H9 (cell line): Measurements from ENCODE around the gene TPM4. TPM values are rescaled to one million over a fixed set of nuclear protein-coding genes. Genes with fewer than 3 reads are reported as not detected.

Experiments
- DNase-seq: peaks from one replicate; pipeline ENCODE4 v3.0.0-alpha.2; 2017
- H2AFZ ChIP-seq: one replicate; pipeline ENCODE4 v1.6.1; 2013; ENCODE audit warnings: mild to moderate bottlenecking, low read length, control low read depth, moderate library complexity
- H2AK5ac ChIP-seq: 2 replicates; pipeline ENCODE4 v1.6.1; 2013; ENCODE audit warnings: low read length, control low read depth, mixed read lengths; ENCODE audit not compliant: insufficient read length
- H2BK120ac ChIP-seq: one replicate; pipeline ENCODE4 v1.6.1; 2013; ENCODE audit warnings: low read depth, mild to moderate bottlenecking, low read length, control low read depth, inconsistent platforms; ENCODE audit not compliant: poor library complexity, severe bottlenecking
- H2BK12ac ChIP-seq: 2 replicates; pipeline ENCODE4 v1.6.1; 2013; ENCODE audit warnings: low read length, control low read depth, mixed read lengths, low read depth; ENCODE audit not compliant: insufficient read length
- H2BK15ac ChIP-seq: 2 replicates; pipeline ENCODE4 v1.6.1; 2013; ENCODE audit warnings: low read depth, low read length, control low read depth
- H2BK20ac ChIP-seq: one replicate; pipeline ENCODE4 v1.6.1; 2013; ENCODE audit warnings: low read depth, mild to moderate bottlenecking, low read length, control low read depth, inconsistent platforms; ENCODE audit not compliant: poor library complexity, severe bottlenecking
- H2BK5ac ChIP-seq: 2 replicates; pipeline ENCODE4 v1.6.1; 2013; ENCODE audit warnings: low read length, control low read depth, mixed read lengths; ENCODE audit not compliant: insufficient read length
- H3K14ac ChIP-seq: 2 replicates; pipeline ENCODE4 v1.6.1; 2013; ENCODE audit warnings: low read length, control low read depth; ENCODE audit not compliant: insufficient read depth
- H3K18ac ChIP-seq: 2 replicates; pipeline ENCODE4 v1.6.1; 2013; ENCODE audit warnings: low read depth, mild to moderate bottlenecking, mixed read lengths, low read length, control low read depth; ENCODE audit not compliant: insufficient read length
- H3K23ac ChIP-seq: 2 replicates; pipeline ENCODE4 v1.6.1; 2013; ENCODE audit warnings: low read length, control low read depth, mixed read lengths, low read depth; ENCODE audit not compliant: insufficient read length
- H3K23me2 ChIP-seq: 2 replicates; pipeline ENCODE4 v1.6.1; 2013; ENCODE audit warnings: low read depth, mild to moderate bottlenecking, mixed read lengths, low read length, control low read depth; ENCODE audit not compliant: insufficient read length, poor library complexity, severe bottlenecking
- H3K27ac ChIP-seq: 2 replicates; pipeline ENCODE4 v1.5.1; 2013; ENCODE audit warnings: low read length, control low read depth, mixed read lengths, low read depth; ENCODE audit not compliant: insufficient read length
- H3K27me3 ChIP-seq: 2 replicates; pipeline ENCODE4 v1.6.1; 2013; ENCODE audit warnings: low read length, control low read depth, inconsistent platforms; ENCODE audit not compliant: insufficient read depth
- H3K4ac ChIP-seq: 2 replicates; pipeline ENCODE4 v1.6.1; 2013; ENCODE audit warnings: low read depth, mild to moderate bottlenecking, control low read depth, inconsistent platforms, low read length, moderate library complexity
- H3K4me1 ChIP-seq: 2 replicates; pipeline ENCODE4 v1.6.1; 2013; ENCODE audit warnings: low read length, control low read depth, inconsistent platforms; ENCODE audit not compliant: insufficient read depth
- H3K4me2 ChIP-seq: 2 replicates; pipeline ENCODE4 v1.6.1; 2013; ENCODE audit warnings: low read length, control low read depth, mixed read lengths; ENCODE audit not compliant: insufficient read length, insufficient read depth
- H3K56ac ChIP-seq: 2 replicates; pipeline ENCODE4 v1.6.1; 2013; ENCODE audit warnings: low read depth, mild to moderate bottlenecking, mixed read lengths, low read length, control low read depth; ENCODE audit not compliant: insufficient read length
- H3K79me1 ChIP-seq: 2 replicates; pipeline ENCODE4 v1.6.1; 2013; ENCODE audit warnings: low read depth, mild to moderate bottlenecking, moderate library complexity, low read length, control low read depth, inconsistent platforms; ENCODE audit not compliant: insufficient read depth, poor library complexity, severe bottlenecking
- H3K79me2 ChIP-seq: 2 replicates; pipeline ENCODE4 v1.6.1; 2013; ENCODE audit warnings: low read length, control low read depth, inconsistent platforms; ENCODE audit not compliant: insufficient read depth
- H3K9ac ChIP-seq: 2 replicates; pipeline ENCODE4 v1.6.1; 2013; ENCODE audit warnings: low read length, control low read depth, mixed read lengths; ENCODE audit not compliant: insufficient read length; ENCODE audit errors: extremely low read depth
- H3K9me3 ChIP-seq: one replicate; pipeline ENCODE4 v1.6.1; 2013; ENCODE audit warnings: low read depth, low read length, inconsistent platforms; ENCODE audit not compliant: control insufficient read depth
- H3T11ph ChIP-seq: one replicate; pipeline ENCODE4 v1.6.1; 2013; ENCODE audit warnings: mild to moderate bottlenecking, low read length, control low read depth, inconsistent platforms
- H4K20me1 ChIP-seq: one replicate; pipeline ENCODE4 v1.6.1; 2013; ENCODE audit not compliant: control insufficient read depth, insufficient read length, insufficient read depth
- H4K5ac ChIP-seq: 2 replicates; pipeline ENCODE4 v1.6.1; 2013; ENCODE audit warnings: low read depth, mild to moderate bottlenecking, mixed read lengths, low read length, control low read depth; ENCODE audit not compliant: insufficient read length
- H4K8ac ChIP-seq: replicated peaks from 2 replicates; pipeline ENCODE4 v1.6.1; 2013; ENCODE audit warnings: low read length, control low read depth, mixed read lengths, low read depth; ENCODE audit not compliant: insufficient read length
- H4K91ac ChIP-seq: 2 replicates; pipeline ENCODE4 v1.6.1; 2013; ENCODE audit warnings: low read depth, mild to moderate bottlenecking, moderate library complexity, mixed read lengths, low read length, control low read depth; ENCODE audit not compliant: insufficient read length
- H3K27ac Mint-ChIP-seq, 3 experiments: 2 replicates in 2 of 3; 3 replicates in 1 of 3; pipeline ENCODE4 v1.8.0; 2020 to 2021; ENCODE audit warnings: mixed read lengths in 3 of 3, mild to moderate bottlenecking in 1 of 3, moderate library complexity in 1 of 3
- H3K27me3 Mint-ChIP-seq: 2 replicates; pipeline ENCODE4 v1.8.0; 2021; ENCODE audit warnings: low read depth, mild to moderate bottlenecking, moderate library complexity, mixed read lengths
- H3K36me3 Mint-ChIP-seq, 3 experiments: 2 replicates in 2 of 3; 3 replicates in 1 of 3; pipeline ENCODE4 v1.8.0; 2020 to 2021; ENCODE audit warnings: low read depth in 3 of 3, mixed read lengths in 3 of 3; ENCODE audit not compliant: insufficient read depth in 1 of 3
- H3K4me1 Mint-ChIP-seq, 2 experiments: 2 replicates each; pipeline ENCODE4 v1.8.0; 2020; ENCODE audit warnings: mixed read lengths in 2 of 2
- H3K4me3 Mint-ChIP-seq, 2 experiments: 2 replicates in 1 of 2; 3 replicates in 1 of 2; pipeline ENCODE4 v1.8.0; 2020 to 2021; ENCODE audit warnings: mild to moderate bottlenecking in 2 of 2, mixed read lengths in 2 of 2, moderate library complexity in 1 of 2
- H3K9me3 Mint-ChIP-seq, 2 experiments: 2 replicates in 1 of 2; 3 replicates in 1 of 2; pipeline ENCODE4 v1.8.0; 2020; ENCODE audit warnings: mild to moderate bottlenecking in 2 of 2, mixed read lengths in 2 of 2, moderate library complexity in 1 of 2
- CTCF ChIP-seq: fragments of 200-600 bp; sonication (generic); conservative IDR thresholded peaks from 3 replicates; pipeline ENCODE4 v1.8.0; 2021; ENCODE audit warnings: antibody characterized with exemption, mild to moderate bottlenecking
- WGBS: extraction: QIAGEN DNeasy Blood & Tissue Kit; methylation state at CpG from one replicate; pipeline ENCODE4 v1.1.7; 2013; ENCODE audit warnings: missing lambda C conversion rate, low lambda C conversion rate, mixed read lengths; ENCODE audit not compliant: insufficient read length; ENCODE audit errors: extremely low coverage; 5-methylcytosine and 5-hydroxymethylcytosine counted together
- total RNA-seq: library from RNA; stranded (reverse); gene quantifications from 2 replicates; pipeline ENCODE4 v1.2.1, GENCODE V29; 2021

The TPM4 gene
- total RNA-seq, 1 experiment from 2014 or later = 431 TPM

GRCh38 chr19:16031872-16032200 is 44.5 kb upstream of the TPM4 start:
- H3K4me2 ChIP-seq = no peak overlapping the region
- no peak overlapping the region for H3K27ac ChIP-seq
- Mint-ChIP-seq H3K27ac (no peak overlapping the region), H3K4me3 (no peak overlapping the region), H3K36me3 (peaks cover 3 to 5% (median 3%) of the 10 kb centered on the region in 3 experiments; a peak in 3 of 7 replicates), H3K9me3 (peaks cover 8 to 88% of the 10 kb centered on the region in 2 experiments), H3K4me1 (no peaks in the 10 kb centered on the region), H3K27me3 (peaks cover 1% of the 10 kb centered on the region)
- no peak overlapping the region for H4K5ac ChIP-seq
- TF ChIP-seq CTCF = no peak
- no peak overlapping the region for H4K91ac ChIP-seq
- no peak overlapping the region for H3K14ac ChIP-seq
- no peak overlapping the region for H3T11ph ChIP-seq
- no peak overlapping the region for H3K23ac ChIP-seq
- no peak overlapping the region for H2AFZ ChIP-seq
- no peak overlapping the region for H2BK5ac ChIP-seq
- H3K9me3 ChIP-seq = peaks cover 22% of the 10 kb centered on the region
- H3K27me3 ChIP-seq = no peaks in the 10 kb centered on the region
- H4K8ac ChIP-seq = no peak overlapping the region
- no peaks in the 10 kb centered on the region for H3K23me2 ChIP-seq
- no peak for DNase-seq
- no peaks in the 10 kb centered on the region for H3K79me1 ChIP-seq
- no peak overlapping the region for H3K9ac ChIP-seq
- H3K4ac ChIP-seq = no peak overlapping the region
- no peaks in the 10 kb centered on the region for H4K20me1 ChIP-seq
- H3K18ac ChIP-seq = no peak overlapping the region
- no peaks in the 10 kb centered on the region for H3K79me2 ChIP-seq
- no CpG with 5 or more reads among the region's 8 CpGs for WGBS
- no peak overlapping the region for H2AK5ac ChIP-seq
- H3K4me1 ChIP-seq = no peaks in the 10 kb centered on the region
- H2BK12ac ChIP-seq = no peak overlapping the region
- H2BK15ac ChIP-seq = no peak overlapping the region
- H2BK120ac ChIP-seq = no peak overlapping the region
- no peak overlapping the region for H2BK20ac ChIP-seq
- H3K56ac ChIP-seq = no peak overlapping the region
